Right hindlimb (tissue), 1 donor: ENCODE results near the gene TIMM23B.
"Not testable (repeated sequence)": the region's sequence is repeated elsewhere in the genome, so short reads cannot be mapped to it uniquely, and the experiment has no call there.

Experiments
- DNase-seq: peaks from one replicate; pipeline ENCODE4 v3.0.0-alpha.2; 2018

Gene TIMM23B

GRCh38 chr10:49941447-49942338, at the start of gene TIMM23B, which contains the start of gene PARG:
Gene TIMM23B, plus strand, starts transcription at chr10:49942053. Its CDS starts 142 bp downstream, at chr10:49942195.
Gene PARG, minus strand, starts transcription at chr10:49942027. Its CDS starts 302 bp downstream, at chr10:49941725.
- DNase-seq: peak; percentile 87

GRCh38 chr10:49899999-49900398, 41.9 kb upstream of the TIMM23B start:
- DNase-seq: not testable (repeated sequence)

GRCh38 chr10:49900406-49900805, 41.4 kb upstream of the TIMM23B start:
- not testable (repeated sequence) for DNase-seq

DNA sequence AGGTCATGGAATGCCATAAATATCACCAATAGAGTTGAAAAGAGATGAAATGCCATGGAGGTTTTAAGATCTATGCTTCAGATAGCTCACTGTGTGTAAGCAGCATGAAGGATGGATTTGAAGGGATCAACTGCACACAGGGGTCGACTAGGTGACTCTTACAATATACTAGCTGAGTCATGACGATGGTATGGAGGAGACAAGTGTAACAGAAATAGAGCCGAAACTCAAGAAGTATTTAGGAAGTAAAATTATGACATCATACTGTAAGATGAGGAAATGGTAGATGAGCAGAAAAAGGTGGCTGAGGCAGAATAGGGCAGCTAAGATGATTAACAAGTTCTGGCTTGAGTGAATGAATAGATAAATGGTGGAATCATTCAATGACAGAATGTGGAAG, 38.0 kb upstream of the TIMM23B start:
- DNase-seq: not testable (repeated sequence)

DNA sequence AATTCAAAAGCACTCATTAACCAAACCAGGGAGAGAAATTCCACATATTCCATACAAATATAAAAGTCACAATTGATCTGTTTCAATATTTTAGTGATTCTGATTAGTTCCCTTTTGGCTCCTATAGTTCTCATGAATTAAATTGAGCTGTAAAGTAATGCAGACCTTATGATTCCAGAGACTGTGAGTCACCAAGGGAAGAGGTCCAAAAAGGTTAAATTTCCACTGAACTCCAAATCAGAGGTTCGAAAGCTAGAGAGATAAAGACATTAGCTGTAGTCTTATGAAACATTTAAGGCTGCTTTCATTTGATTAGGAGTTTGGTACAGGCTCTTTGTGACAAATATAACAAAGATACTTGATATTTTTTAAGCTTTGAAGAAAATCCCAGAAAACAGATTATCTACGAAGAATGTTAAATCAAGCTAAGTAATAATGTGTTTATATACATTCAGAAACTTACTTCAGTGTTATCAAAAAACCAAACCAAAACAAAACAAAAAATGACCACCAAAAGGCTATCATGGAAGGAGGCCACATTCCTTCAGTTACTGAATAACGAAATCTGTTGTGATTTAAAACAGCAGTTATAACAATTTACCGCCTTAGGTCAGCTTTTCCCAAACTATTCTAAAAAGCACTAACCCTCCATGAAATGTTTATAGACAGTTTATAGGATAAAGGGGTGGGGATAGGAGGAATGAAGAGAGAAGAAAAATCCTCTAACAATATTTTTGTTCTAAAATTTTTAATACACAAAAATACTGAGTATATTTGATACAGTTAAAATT, 33.4 kb upstream of the TIMM23B start:
- not testable (repeated sequence) for DNase-seq

- DNase-seq: not testable (repeated sequence)
Measured at GRCh38 chr10:49910295-49910694, 31.6 kb upstream of the TIMM23B start.

DNA sequence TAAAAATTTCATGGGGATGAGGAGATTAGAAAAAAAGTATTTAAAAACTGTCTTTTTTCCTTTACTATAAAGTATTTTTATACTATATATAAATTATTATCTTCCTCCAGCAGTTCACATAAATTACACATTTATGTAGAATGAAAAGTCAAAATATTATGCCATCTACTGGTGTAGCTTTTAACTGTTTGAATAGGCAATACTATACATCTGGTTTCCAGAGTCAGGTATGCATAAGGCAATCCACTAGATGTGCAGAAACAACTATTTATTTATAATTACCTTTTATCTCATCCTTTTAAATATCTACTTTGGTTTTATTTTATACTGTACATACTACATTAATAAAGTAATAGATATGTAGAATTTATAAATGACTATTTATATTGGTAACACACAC, 25.4 kb upstream of the TIMM23B start:
- not testable (repeated sequence) for DNase-seq

DNA sequence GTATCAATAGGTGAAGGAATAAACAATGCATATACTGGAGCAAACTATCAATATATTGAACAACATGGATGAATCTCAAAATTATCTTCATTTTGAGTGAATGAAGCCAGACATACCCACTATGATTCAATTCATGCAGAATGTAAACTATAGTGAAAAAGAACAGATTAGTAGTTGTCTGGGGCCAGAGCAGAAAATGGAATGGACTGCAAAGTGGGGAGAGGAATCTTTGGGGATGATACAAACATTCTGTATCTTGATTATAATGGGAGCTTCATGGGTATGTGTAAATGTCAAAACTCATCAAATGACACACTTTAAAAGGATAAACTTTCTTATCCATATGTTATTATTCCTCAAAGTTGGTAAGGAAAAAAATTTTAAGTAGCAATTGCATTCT, 23.9 kb upstream of the TIMM23B start:
- not testable (repeated sequence) for DNase-seq

DNA sequence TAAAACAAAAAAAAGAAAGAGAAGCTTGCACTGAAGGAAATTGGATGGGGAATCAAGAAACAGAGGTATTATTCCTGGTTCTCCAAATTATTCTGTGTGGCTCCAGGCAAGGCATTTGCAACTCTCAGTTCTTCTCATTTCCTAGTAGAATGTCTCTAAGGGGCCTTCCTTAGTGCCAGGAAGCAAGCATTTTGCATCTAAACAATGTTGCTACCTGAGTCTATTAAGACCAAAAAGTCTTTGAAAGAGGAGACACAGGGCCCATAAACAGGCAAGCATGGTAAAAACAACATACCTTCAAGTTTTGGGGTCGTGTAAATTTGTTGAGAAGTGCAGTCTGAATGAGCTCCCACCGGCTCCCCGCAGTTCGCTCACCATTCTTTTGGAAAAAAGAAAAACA, 19.8 kb upstream of the TIMM23B start:
- not testable (repeated sequence) for DNase-seq

- DNase-seq: not testable (repeated sequence)
Measured at GRCh38 chr10:49923572-49923971, 18.3 kb upstream of the TIMM23B start.

- DNase-seq: not testable (repeated sequence)
Measured at GRCh38 chr10:49931276-49931675, 10.6 kb upstream of the TIMM23B start.

DNA sequence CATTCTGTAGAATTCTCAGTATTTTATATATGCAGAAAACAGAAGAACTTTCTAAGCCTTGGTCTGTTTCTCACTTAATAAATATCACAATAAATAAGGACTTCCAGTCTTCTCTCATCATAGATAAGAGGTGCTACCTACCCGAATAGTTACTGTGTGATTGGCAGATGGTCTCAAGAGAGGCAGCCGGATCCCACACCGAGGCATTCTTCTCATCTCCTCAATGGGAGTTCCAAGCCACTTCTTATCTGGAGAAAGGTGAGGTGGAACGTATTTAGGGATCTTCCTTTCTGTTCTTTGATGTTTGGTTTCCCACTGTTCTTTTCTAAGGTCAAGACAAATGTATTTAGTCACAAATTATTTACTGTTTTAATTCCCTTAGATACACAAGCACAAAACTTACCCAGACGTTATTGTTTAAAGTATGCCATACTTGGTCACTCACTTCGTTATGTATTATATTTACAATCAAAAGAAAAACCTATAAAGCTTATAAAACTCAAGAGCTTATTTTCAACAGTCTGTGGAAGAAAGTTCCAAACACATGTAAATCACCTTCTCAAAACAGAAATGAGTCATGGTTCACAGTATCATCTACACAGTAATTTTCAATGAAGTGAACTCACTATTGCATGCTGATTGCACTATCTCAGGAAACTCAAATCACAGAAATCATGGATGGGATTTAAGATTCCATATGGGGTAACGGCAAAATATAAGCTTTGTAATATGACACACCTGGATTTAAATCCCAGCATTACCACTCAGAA, 9.7 kb upstream of the TIMM23B start:
- DNase-seq: not testable (repeated sequence)

DNA sequence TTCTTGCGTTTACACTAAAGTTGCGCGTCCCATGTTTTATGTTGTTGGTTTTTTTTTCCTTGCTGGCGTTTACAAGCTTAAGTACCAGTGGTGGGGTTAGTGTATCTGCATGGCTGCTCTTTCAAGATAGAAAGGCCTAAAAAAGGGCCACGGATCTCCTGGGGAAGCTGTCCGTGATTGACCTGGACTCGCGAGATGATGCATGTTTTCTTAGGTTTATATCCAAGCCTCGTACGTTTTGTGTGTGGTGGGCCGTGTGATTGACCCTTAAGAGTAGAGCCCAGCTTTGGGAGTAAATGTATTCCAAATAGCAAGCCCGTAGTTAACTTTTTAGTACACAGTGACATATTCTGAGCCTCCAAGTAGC, 469 bp downstream of the TIMM23B start:
- DNase-seq: not testable (repeated sequence)

GRCh38 chr10:49943607-49944006, 1.8 kb downstream of the TIMM23B start:
- not testable (repeated sequence) for DNase-seq

DNA sequence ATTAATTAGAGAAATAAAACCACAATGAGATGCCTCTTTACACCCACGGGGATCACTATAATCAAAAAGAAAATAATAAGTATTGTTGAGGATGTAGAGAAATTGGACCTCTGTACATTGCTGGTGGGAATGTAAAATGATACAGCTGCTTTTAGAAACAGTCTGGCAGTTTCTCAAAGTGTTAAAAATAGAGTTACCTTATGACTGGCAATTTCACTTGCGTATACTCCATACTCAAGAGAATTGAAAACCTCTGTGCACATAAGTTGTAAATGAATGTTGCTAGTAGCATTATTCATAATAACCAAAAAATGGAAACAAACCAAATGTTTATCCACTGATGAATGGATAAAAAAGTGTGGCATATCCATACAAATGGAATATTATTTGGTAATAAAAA, 6.3 kb downstream of the TIMM23B start:
- DNase-seq: not testable (repeated sequence)

GRCh38 chr10:49948737-49949136, 6.9 kb downstream of the TIMM23B start:
- not testable (repeated sequence) for DNase-seq

DNA sequence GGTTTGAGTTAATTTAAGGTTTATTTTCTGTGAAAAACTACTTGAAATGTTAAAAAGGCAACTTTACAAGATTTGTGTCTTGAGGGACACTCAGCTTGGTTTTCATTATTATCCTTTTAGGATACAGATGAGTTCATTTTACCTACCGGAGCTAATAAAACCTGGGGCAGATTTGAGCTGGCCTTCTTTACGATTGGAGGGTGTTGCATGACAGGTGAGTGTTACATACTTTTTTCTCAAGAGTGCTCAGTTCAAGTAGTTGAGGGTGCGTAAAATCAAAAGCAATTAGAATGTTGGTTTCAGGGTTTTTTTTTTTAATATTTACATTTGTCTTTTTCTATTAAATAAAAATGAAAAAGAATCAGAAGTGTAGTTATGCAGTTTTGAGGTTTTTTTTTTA, 10.2 kb downstream of the TIMM23B start:
- DNase-seq: not testable (repeated sequence)

GRCh38 chr10:49953122-49953521, 11.3 kb downstream of the TIMM23B start:
- not testable (repeated sequence) for DNase-seq

DNA sequence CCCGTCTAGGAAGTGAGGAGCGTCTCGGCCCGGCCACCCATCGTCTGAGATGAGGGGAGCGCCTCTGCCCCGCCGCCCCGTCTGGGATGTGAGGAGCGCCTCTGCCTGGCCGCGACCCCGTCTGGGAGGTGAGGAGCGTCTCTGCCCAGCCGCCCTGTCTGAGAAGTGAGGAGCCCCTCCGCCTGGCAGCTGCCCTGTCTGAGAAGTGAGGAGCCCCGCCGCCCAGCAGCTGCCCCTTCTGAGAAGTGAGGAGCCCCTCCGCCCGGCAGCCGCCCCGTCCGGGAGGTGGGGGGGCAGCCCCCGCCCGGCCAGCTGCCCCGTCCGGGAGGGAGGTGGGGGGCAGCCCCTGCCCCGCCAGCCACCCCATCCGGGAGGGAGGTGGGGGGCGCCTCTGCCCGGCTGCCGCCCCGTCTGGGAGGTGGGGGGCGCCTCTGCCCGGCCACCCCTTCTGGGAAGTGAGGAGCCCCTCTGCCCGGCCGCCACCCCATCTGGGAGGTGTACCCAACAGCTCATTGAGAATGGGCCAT, 28.5 kb downstream of the TIMM23B start:
- DNase-seq: not testable (repeated sequence)

DNA sequence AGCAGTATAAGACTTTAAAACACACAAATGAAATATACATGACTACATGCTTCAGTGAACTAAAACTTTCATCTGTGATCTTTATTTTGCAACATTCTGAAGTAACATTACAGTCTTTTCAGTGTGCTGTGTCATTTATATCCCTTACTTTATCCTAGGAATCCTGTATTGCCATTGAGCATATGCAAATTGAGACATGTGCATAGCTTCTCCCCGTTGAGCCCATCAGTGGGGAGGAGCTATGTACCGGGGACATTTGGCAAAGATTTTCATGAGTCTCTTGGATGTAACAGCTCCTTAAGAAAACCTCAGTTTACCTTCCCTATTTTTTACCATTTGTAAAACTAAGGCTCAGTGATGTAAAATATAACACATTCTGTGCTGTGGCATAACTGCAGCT, 29.6 kb downstream of the TIMM23B start:
- DNase-seq: not testable (repeated sequence)

GRCh38 chr10:49972094-49972493, 30.2 kb downstream of the TIMM23B start:
- DNase-seq: not testable (repeated sequence)

GRCh38 chr10:49977756-49978155, 35.9 kb downstream of the TIMM23B start:
- DNase-seq: not testable (repeated sequence)
